GM23338 (cell line): ENCODE results near the gene ADGRF1. TPM values are rescaled to one million over a fixed set of nuclear protein-coding genes. Genes with fewer than 3 reads are reported as not detected.

Source experiments
- ATAC-seq: fragments of 200-7000 bp; cut with Tn5 transposase; 3 replicates; pipeline ENCODE4 v1.9.1; 2020
- DNase-seq: peaks from one replicate; pipeline ENCODE4 v3.0.0-alpha.2; 2015; ENCODE audit warnings: low spot score
- H2AFZ ChIP-seq: fragments of 200-600 bp; sonication (generic); 2 replicates; pipeline ENCODE4 v1.8.0; 2016; ENCODE audit warnings: antibody characterized with exemption, mild to moderate bottlenecking, moderate library complexity
- H3F3A ChIP-seq: fragments of 200-600 bp; sonication (generic); replicated peaks from 2 replicates; pipeline ENCODE4 v1.8.0; 2017; ENCODE audit warnings: antibody characterized with exemption, mixed run types, low read depth
- H3K27ac ChIP-seq: fragments of 200-600 bp; sonication (generic); 2 replicates; pipeline ENCODE4 v1.6.1; 2016; ENCODE audit warnings: low read depth
- H3K27me3 ChIP-seq: fragments of 200-600 bp; sonication (generic); 2 replicates; pipeline ENCODE4 v1.8.0; 2016; ENCODE audit warnings: mild to moderate bottlenecking, mixed run types, moderate library complexity; ENCODE audit not compliant: insufficient read depth
- H3K36me3 ChIP-seq: fragments of 200-600 bp; sonication (generic); 2 replicates; pipeline ENCODE4 v1.8.0; 2016; ENCODE audit warnings: mild to moderate bottlenecking; ENCODE audit not compliant: insufficient read depth
- H3K4me1 ChIP-seq: fragments of 200-600 bp; sonication (generic); 2 replicates; pipeline ENCODE4 v1.8.0; 2016; ENCODE audit warnings: mild to moderate bottlenecking, moderate library complexity; ENCODE audit not compliant: insufficient read depth
- H3K4me2 ChIP-seq: fragments of 200-600 bp; sonication (generic); 2 replicates; pipeline ENCODE4 v1.7.1; 2017; ENCODE audit warnings: mixed run types
- H3K4me3 ChIP-seq: fragments of 200-600 bp; sonication (generic); 2 replicates; pipeline ENCODE4 v1.6.1; 2016; ENCODE audit warnings: mixed run types
- H3K79me2 ChIP-seq: fragments of 200-600 bp; sonication (generic); replicated peaks from 2 replicates; pipeline ENCODE4 v1.8.0; 2017; ENCODE audit warnings: mild to moderate bottlenecking; ENCODE audit not compliant: insufficient read depth
- H3K9me2 ChIP-seq: fragments of 200-600 bp; sonication (generic); 2 replicates; pipeline ENCODE4 v1.8.0; 2017; ENCODE audit not compliant: insufficient read depth
- H4K20me1 ChIP-seq: fragments of 200-600 bp; sonication (generic); replicated peaks from 2 replicates; pipeline ENCODE4 v1.8.0; 2017; ENCODE audit warnings: mild to moderate bottlenecking; ENCODE audit not compliant: insufficient read depth
- H3K27ac Mint-ChIP-seq: 2 replicates; pipeline ENCODE4 v1.8.0; 2020; ENCODE audit warnings: inconsistent platforms, mild to moderate bottlenecking, moderate library complexity, mixed read lengths
- H3K27me3 Mint-ChIP-seq: 3 replicates; pipeline ENCODE4 v1.8.0; 2022; ENCODE audit warnings: low read depth, mild to moderate bottlenecking, moderate library complexity, mixed read lengths, inconsistent platforms; ENCODE audit not compliant: insufficient read depth, poor library complexity
- H3K36me3 Mint-ChIP-seq: 3 replicates; pipeline ENCODE4 v1.8.0; 2021; ENCODE audit warnings: low read depth, mild to moderate bottlenecking, inconsistent platforms, moderate library complexity, mixed read lengths
- H3K4me1 Mint-ChIP-seq: 3 replicates; pipeline ENCODE4 v1.8.0; 2020; ENCODE audit warnings: mild to moderate bottlenecking, inconsistent platforms, mixed read lengths
- H3K4me3 Mint-ChIP-seq: 3 replicates; pipeline ENCODE4 v1.8.0; 2021; ENCODE audit warnings: moderate library complexity, mild to moderate bottlenecking, inconsistent platforms, mixed read lengths
- H3K9me3 Mint-ChIP-seq: 3 replicates; pipeline ENCODE4 v1.8.0; 2020; ENCODE audit warnings: moderate library complexity, mild to moderate bottlenecking, inconsistent platforms, mixed read lengths
- EZH2 ChIP-seq: fragments of 200-600 bp; sonication (generic); IDR thresholded peaks from one replicate; pipeline ENCODE4 v1.8.0; 2017; ENCODE audit warnings: antibody characterized with exemption, mild to moderate bottlenecking, low read depth; ENCODE audit not compliant: unreplicated experiment
- EZH2phosphoT487 ChIP-seq: fragments of 200-600 bp; sonication (generic); IDR thresholded peaks from one replicate; pipeline ENCODE4 v1.8.1; 2018; ENCODE audit warnings: antibody characterized with exemption; ENCODE audit not compliant: unreplicated experiment
- NANOG ChIP-seq: IDR thresholded peaks from 2 replicates; pipeline ENCODE4 v1.6.1; 2016; ENCODE audit warnings: antibody characterized with exemption, borderline replicate concordance
- POLR2AphosphoS5 ChIP-seq: IDR thresholded peaks from 2 replicates; pipeline ENCODE4 v1.6.1; 2016; ENCODE audit warnings: antibody characterized with exemption, low read depth
- STAT1 ChIP-seq: IDR thresholded peaks from one replicate; pipeline ENCODE4 v1.6.1; 2016; ENCODE audit warnings: antibody characterized with exemption; ENCODE audit not compliant: unreplicated experiment
- ZNF114 ChIP-seq: fragments of 250-450 bp; sonication (Bioruptor Pico); IDR thresholded peaks from 2 replicates; pipeline ENCODE4 v1.5.0; 2020; ENCODE audit warnings: mild to moderate bottlenecking, moderate library complexity
- polyA plus RNA-seq: library from polyadenylated mRNA; unstranded; fragments of >200 nt; fragmentation: Nextera tagmentation; extraction: Ambion mirVana; gene quantifications from 2 replicates; pipeline ENCODE4 v1.2.1, GENCODE V29; 2016
- total RNA-seq: library from RNA; depleted of rRNA; stranded (reverse); fragments of >200 nt; shearing (Covaris generic); gene quantifications from 2 replicates; pipeline ENCODE4 v1.2.3, GENCODE V29; 2014; rRNA removed
- TF ChIP-seq, protein P1 (sequence below): IDR thresholded peaks from 2 replicates; pipeline ENCODE4 v1.6.1; 2016; ENCODE audit warnings: antibody characterized with exemption
- TF ChIP-seq, protein P2 (sequence below): IDR thresholded peaks from one replicate; pipeline ENCODE4 v1.6.1; 2018; ENCODE audit warnings: antibody characterized with exemption; ENCODE audit not compliant: unreplicated experiment
- TF ChIP-seq, protein P3 (sequence below), 2 experiments: fragments of 200-600 bp in 1 of 2; sonication (generic) in 1 of 2; conservative IDR thresholded peaks; 2 replicates each; pipeline versions ENCODE4 v1.5.1 to v1.6.1; 2016 to 2017; ENCODE audit warnings: antibody characterized with exemption in 2 of 2, low read depth in 2 of 2, mild to moderate bottlenecking in 2 of 2, moderate library complexity in 1 of 2

ADGRF1 gene
- total and polyA plus RNA-seq, 2 experiments from 2014 or later: not detected

DNA sequence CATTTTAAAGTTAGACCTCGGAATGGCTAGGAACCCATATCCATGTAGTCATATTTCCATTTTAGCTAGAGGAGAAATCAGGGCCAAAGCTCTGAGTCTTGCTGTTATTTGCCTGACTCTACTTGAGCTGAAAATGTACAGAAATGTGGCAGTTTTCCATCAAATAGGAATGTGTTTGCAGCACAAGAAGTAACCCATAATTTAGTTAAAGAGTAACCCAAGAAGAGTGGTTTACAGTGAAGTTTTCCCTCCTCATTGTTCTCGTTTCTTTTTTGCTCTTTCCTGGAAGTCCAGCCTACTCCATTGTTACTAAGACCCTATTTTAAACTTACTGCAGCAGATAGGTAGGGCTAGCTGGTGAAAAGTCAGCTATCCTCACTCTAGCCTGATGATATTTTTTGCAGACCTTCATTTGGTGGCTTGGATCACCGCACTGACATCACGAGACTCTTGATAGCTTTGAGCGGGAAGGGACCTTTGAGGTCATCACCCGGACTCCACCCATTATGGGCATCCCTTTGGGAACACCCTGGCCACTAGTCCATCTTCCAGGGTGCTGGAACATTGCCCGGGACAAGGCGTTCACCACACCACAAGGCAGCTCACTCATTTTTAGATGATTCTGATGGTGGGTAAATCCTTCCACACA lies 92.4 kb downstream of the ADGRF1 start (continued):
- TF ChIP-seq, protein P1, sequence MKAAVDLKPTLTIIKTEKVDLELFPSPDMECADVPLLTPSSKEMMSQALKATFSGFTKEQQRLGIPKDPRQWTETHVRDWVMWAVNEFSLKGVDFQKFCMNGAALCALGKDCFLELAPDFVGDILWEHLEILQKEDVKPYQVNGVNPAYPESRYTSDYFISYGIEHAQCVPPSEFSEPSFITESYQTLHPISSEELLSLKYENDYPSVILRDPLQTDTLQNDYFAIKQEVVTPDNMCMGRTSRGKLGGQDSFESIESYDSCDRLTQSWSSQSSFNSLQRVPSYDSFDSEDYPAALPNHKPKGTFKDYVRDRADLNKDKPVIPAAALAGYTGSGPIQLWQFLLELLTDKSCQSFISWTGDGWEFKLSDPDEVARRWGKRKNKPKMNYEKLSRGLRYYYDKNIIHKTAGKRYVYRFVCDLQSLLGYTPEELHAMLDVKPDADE: no peak
- no peak for TF ChIP-seq NANOG
- no peak for TF ChIP-seq EZH2
- no peak for TF ChIP-seq POLR2AphosphoS5
- TF ChIP-seq EZH2phosphoT487: no peak
- TF ChIP-seq ZNF114 (CRISPR knock-in tag): no peak

DNA sequence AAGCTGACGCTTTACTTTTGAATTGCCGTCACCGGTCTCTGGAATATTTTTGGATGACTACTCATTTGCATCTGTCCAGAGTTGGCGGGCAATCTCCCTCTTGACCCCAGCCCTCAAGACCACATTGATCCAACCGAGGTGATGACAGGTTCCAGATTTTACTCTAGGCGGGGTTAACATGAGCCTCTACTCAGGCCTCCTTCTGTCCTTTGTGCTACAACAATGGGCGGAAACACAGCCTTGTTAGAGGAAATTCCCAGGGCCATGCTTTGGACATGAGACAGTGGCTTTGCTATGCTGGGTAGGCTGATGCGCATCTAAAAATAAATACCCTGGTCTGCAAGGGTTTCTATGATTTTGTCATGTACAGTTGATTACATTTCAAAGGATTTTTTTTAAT lies 93.4 kb downstream of the ADGRF1 start:
- no peak for DNase-seq
- no peaks in the 10 kb centered on the region for H3K79me2 ChIP-seq
- H3K36me3 Mint-ChIP-seq: no peaks in the 10 kb centered on the region
- no peaks in the 10 kb centered on the region for H3K27me3 ChIP-seq
- no peaks in the 10 kb centered on the region for H4K20me1 ChIP-seq
- no peak overlapping the region for H3K4me3 ChIP-seq
- no peak overlapping the region for H3K4me3 Mint-ChIP-seq
- H3K36me3 ChIP-seq: no peaks in the 10 kb centered on the region
- no peak for ATAC-seq
- TF ChIP-seq, protein P2, sequence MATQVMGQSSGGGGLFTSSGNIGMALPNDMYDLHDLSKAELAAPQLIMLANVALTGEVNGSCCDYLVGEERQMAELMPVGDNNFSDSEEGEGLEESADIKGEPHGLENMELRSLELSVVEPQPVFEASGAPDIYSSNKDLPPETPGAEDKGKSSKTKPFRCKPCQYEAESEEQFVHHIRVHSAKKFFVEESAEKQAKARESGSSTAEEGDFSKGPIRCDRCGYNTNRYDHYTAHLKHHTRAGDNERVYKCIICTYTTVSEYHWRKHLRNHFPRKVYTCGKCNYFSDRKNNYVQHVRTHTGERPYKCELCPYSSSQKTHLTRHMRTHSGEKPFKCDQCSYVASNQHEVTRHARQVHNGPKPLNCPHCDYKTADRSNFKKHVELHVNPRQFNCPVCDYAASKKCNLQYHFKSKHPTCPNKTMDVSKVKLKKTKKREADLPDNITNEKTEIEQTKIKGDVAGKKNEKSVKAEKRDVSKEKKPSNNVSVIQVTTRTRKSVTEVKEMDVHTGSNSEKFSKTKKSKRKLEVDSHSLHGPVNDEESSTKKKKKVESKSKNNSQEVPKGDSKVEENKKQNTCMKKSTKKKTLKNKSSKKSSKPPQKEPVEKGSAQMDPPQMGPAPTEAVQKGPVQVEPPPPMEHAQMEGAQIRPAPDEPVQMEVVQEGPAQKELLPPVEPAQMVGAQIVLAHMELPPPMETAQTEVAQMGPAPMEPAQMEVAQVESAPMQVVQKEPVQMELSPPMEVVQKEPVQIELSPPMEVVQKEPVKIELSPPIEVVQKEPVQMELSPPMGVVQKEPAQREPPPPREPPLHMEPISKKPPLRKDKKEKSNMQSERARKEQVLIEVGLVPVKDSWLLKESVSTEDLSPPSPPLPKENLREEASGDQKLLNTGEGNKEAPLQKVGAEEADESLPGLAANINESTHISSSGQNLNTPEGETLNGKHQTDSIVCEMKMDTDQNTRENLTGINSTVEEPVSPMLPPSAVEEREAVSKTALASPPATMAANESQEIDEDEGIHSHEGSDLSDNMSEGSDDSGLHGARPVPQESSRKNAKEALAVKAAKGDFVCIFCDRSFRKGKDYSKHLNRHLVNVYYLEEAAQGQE: no peak
- TF ChIP-seq STAT1: no peak
- TF ChIP-seq, protein P3, sequence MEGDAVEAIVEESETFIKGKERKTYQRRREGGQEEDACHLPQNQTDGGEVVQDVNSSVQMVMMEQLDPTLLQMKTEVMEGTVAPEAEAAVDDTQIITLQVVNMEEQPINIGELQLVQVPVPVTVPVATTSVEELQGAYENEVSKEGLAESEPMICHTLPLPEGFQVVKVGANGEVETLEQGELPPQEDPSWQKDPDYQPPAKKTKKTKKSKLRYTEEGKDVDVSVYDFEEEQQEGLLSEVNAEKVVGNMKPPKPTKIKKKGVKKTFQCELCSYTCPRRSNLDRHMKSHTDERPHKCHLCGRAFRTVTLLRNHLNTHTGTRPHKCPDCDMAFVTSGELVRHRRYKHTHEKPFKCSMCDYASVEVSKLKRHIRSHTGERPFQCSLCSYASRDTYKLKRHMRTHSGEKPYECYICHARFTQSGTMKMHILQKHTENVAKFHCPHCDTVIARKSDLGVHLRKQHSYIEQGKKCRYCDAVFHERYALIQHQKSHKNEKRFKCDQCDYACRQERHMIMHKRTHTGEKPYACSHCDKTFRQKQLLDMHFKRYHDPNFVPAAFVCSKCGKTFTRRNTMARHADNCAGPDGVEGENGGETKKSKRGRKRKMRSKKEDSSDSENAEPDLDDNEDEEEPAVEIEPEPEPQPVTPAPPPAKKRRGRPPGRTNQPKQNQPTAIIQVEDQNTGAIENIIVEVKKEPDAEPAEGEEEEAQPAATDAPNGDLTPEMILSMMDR (conservative IDR thresholded peaks at IDR 0.05; ENCODE audit: low read depth in 2 of 2): no peak
- H3K4me1 Mint-ChIP-seq: no peaks in the 10 kb centered on the region
- no peak overlapping the region for H3K4me2 ChIP-seq
- H3F3A ChIP-seq: no peaks in the 10 kb centered on the region
- no peaks in the 10 kb centered on the region for H3K4me1 ChIP-seq
- H3K27ac Mint-ChIP-seq: no peak overlapping the region
- H3K9me3 Mint-ChIP-seq: no peaks in the 10 kb centered on the region
- no peaks in the 10 kb centered on the region for H3K27me3 Mint-ChIP-seq
- H2AFZ ChIP-seq: no peak overlapping the region; the same call in 1 of the 2 replicates
- no peaks in the 10 kb centered on the region; the same call in 1 of the 2 replicates for H3K9me2 ChIP-seq
- H3K27ac ChIP-seq: no peak overlapping the region

Other genes starting within 250 kb of the ADGRF1 start
- gene MEP1A, start 248.9 kb downstream of the ADGRF1 start, total RNA-seq: not detected in 2 replicates
- gene MEP1A, start 248.9 kb downstream of the ADGRF1 start, polyA plus RNA-seq: not detected in 2 replicates
- not detected in 2 replicates for gene ADGRF5, start 120.4 kb downstream of the ADGRF1 start, total RNA-seq
- not detected in 2 replicates for gene ADGRF5, start 120.4 kb downstream of the ADGRF1 start, polyA plus RNA-seq